Stimulated activated memory B cell treated with anti-CD40 and anti-IgM and Interleukin-4, amounts not matched to agents 10 μg/mL and 1 μg/mL and 100 μg/mL, for 72 hours (primary cell): ENCODE data around the gene RABL6.

Source experiments
- ATAC-seq: fragments of 150-1000 bp; cut with Tn5 transposase; 2 replicates; pipeline ENCODE4 v1.10.0; 2021
- H3K27ac Mint-ChIP-seq: one replicate; pipeline ENCODE4 v1.8.0; 2022; ENCODE audit warnings: mild to moderate bottlenecking, mixed read lengths
- H3K27me3 Mint-ChIP-seq: one replicate; pipeline ENCODE4 v1.8.0; 2022; ENCODE audit warnings: mixed read lengths
- H3K36me3 Mint-ChIP-seq: one replicate; pipeline ENCODE4 v1.8.0; 2022; ENCODE audit warnings: mixed read lengths
- H3K4me1 Mint-ChIP-seq: one replicate; pipeline ENCODE4 v1.8.0; 2022; ENCODE audit warnings: mixed read lengths
- H3K4me3 Mint-ChIP-seq: one replicate; pipeline ENCODE4 v1.8.0; 2022; ENCODE audit warnings: mild to moderate bottlenecking, moderate library complexity, mixed read lengths
- H3K9me3 Mint-ChIP-seq: one replicate; pipeline ENCODE4 v1.8.0; 2022; ENCODE audit warnings: mixed read lengths

Gene RABL6

DNA sequence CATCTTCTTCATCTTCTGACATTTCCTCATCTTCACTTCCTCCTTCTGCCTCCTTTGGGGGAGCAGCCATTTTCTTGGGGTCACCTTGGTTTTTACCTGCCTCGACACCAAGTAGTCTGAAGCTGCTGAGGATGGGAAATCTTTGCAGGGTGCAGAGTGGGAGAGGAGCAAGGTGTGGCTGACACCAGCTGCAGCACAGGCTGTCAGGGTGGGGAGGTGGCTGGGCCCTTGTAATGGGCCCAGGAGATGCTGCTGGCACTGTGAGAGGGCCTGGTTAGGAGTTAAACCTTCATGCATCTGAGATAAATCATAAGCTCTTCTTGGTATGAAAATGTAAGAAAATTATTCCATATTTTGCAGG lies 7.7 kb downstream of the RABL6 start:
- no peak for ATAC-seq
- Mint-ChIP-seq H3K4me3 (no peak overlapping the region), H3K4me1 (peaks cover 35% of the 10 kb centered on the region), H3K27ac (no peak overlapping the region), H3K9me3 (no peaks in the 10 kb centered on the region), H3K27me3 (no peaks in the 10 kb centered on the region), H3K36me3 (peaks cover 52% of the 10 kb centered on the region)

DNA sequence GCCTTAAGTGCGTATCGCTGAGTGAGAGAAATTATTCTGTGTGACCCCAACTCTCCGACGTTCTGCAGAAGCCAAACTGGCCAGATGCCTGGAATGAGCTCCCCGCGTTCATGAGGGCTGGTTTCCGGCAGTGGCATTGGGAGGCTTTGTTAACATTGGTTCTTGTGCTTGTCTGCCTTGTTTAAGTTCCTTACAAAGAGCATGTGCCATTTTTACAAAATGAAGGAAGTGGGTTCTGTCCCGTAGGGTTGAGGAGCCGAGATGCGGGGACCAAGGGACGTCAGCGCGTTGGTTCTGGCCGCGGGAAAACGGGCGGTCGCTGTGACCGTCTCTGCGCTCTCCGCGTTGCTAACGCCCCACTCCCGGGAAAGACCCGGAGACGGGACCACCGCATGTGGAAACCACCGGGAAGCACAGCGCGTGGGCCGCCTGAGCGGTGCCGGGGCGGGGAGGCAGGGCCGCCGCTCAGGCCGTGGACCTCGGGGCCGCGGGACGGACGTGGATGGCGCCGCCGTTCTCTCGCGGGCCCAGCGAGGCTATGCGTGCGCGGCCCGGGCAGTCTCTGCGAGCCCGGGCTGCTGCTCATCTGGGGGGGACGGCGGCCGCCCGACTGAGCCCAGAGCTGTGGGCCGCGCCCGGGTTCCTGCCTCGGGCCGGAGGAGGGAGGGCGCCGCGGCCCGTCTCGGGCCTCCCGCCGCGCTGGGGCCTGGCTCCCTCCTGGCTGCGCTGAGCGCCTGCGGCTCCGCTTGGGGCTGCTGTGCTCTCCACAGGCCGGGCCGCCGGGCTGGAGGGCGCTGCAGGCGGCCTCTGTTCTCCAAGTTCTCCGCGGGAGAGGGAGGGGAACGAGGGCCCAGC lies 13.4 kb downstream of the RABL6 start:
- Mint-ChIP-seq H3K27ac (no peak overlapping the region), H3K4me1 (peaks cover 10% of the 10 kb centered on the region), H3K9me3 (no peaks in the 10 kb centered on the region), H3K27me3 (no peaks in the 10 kb centered on the region), H3K36me3 (peaks cover 39% of the 10 kb centered on the region), H3K4me3 (peak overlapping the region; percentile 57)
- ATAC-seq = no peak

DNA sequence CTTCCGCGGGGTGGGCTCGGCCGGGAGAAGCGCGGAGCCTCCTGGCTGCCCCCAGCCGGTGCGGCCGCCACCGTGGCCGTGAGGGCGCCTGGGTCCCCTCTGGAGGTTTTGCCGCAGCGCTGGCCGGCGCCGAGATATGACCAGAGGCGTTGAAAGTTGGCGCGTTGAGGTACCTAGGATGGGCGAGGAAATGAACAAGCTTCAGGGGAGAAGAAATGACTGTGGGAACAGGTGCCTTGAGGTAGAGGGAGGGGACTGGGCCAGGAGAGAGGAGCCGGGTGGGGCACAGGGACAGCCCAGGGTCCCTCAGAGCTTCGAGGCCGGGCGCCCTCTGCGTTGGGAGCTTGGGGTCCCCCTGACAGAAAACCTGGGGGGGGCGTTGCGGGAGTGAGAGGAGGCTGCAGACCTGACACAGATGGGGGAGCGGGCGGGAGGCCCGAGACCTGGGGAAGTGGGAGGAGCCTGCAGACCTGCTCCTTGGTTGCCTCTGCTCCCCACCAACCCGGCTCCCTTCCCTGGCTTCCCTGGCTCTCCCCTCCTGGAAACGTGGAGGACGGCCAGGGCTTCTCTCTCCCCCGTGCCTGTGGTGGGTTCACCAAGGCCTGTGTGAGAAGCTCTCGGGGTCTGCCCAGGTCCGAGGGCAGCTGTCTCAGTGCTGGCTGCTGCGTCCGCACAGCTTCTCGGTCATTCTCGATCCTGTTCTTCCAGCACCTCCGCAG lies 14.2 kb downstream of the RABL6 start:
- no peak overlapping the region for H3K4me3 Mint-ChIP-seq
- H3K27me3 Mint-ChIP-seq = no peaks in the 10 kb centered on the region

DNA sequence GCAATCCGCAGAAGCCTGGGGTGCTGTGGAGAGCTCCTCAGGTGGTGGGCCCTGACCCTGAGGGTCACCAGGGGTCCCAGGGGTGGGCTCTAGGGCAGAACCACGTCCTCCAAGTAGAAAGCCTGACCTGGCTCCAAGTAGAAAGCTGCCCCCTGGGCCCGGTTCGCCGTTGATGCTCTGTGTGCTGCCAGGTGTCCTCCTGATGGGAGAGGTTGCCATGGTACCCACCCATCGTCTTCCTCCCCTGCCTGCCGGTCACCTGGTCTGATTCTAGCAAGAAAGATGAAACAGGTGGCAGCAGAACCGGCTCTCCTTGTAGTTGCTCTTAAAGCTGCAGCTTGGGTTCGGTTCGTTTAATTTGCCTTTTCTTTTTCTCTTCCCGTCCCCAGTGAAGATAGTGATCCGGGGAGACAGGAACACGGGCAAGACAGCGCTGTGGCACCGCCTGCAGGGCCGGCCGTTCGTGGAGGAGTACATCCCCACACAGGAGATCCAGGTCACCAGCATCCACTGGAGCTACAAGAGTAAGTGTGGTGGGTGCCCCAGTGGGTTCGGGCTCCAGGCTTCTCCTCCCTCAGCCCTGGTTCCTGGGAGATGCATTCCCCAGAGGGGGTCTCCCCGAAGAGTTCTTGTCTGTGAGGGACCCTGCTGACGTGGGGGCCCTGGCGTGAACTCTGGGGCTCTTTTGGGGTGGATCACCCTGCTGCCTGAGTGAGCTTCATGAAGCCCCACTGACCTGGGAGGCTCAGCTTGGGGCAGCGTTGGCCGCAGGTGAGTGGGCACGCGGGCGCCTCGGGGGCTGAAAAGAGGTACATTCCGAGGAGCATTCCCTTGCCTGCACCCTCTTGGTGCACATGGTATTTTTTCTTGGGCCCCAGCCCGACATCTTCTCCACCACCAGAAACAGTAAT lies 15.6 kb downstream of the RABL6 start:
- Mint-ChIP-seq H3K9me3 (no peaks in the 10 kb centered on the region), H3K4me1 (peaks cover 10% of the 10 kb centered on the region), H3K27me3 (no peaks in the 10 kb centered on the region), H3K4me3 (no peak overlapping the region), H3K36me3 (peaks cover 34% of the 10 kb centered on the region), H3K27ac (no peak overlapping the region)
- no peak for ATAC-seq

More for the DNA sequence above, 14.2 kb downstream of the RABL6 start:
- H3K27ac Mint-ChIP-seq = no peak overlapping the region
- H3K36me3 Mint-ChIP-seq = peaks cover 38% of the 10 kb centered on the region
- ATAC-seq = no peak
- peaks cover 10% of the 10 kb centered on the region for H3K4me1 Mint-ChIP-seq
- H3K9me3 Mint-ChIP-seq = no peaks in the 10 kb centered on the region

DNA sequence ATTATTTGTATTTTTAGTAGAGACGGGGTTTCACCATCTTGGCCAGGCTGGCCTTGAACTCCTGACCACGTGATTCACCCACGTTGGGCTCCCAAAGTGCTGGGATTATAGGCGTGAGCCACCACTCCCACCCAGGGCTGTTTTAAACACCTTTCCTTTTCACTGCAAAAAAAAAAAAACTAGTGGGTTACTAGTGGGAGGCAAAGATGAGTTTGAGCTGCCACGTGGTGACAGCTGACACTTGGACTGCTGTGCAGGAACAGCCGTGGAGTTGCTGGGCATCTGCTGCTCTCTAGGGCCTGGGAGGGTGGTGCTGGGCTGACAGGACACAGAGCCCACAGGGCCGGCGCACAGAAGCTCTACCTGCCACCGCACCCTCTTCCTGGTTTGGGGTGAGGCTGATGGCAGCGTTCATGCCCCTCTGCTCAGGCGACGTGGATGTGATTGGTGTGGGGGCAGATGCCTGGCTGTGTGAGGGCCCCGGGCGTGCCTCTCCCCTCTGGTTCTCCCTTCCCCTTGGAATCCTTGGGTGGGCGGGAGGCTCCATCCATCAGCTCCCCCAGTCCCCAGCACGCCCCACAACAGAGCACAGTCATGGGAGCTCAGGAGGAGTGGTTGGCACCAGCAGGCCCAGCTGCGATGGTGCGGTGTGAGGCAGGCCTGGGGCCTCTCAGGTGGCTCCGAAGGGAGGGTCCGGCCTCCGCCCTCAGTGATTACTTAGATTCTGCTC lies 16.9 kb downstream of the RABL6 start:
- Mint-ChIP-seq H3K27me3 (no peaks in the 10 kb centered on the region), H3K27ac (no peak overlapping the region), H3K9me3 (no peaks in the 10 kb centered on the region), H3K4me3 (no peak overlapping the region), H3K36me3 (peaks cover 36% of the 10 kb centered on the region), H3K4me1 (peaks cover 10% of the 10 kb centered on the region)
- ATAC-seq = no peak

DNA sequence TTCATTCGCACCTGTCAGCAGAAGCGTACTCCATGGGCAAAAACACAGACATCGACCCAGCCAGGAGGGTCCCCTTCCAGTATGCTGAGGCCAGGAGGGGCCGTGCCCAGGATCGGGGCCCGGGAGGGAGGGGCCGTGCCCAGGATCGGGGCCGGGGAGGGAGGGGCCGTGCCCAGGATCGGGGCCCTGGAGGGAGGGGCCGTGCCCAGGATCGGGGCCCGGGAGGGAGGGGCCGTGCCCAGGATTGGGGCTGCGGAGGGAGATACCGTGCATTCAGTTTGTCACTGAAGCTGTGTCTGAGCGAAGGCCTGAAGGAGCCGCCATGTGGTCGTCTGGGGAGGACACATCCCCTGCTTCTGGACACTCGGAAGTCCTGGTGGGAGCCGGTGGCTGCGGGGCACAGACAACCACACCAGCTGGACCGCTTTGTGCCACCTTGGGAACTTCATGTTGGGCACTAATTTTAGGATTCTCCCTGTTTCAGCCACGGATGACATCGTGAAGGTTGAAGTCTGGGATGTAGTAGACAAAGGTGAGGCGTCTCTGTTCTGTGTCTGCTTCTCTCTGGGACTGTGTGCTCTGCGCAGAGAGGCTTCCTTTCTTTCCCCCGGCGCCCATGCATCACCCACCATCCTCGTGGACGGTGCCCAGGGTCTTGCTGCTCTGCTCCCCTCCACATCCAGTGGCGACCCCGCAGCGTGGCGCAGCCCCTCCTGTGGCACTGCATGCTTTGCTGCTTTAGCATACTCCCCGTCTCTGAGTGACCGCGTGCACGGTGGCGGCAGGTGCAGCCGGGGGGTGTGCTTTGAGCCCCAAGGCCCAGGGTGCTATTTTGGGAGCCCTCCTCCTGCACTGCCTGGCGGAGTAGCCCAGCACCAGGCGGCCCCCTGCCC lies 17.8 kb downstream of the RABL6 start:
- H3K27me3 Mint-ChIP-seq = no peaks in the 10 kb centered on the region
- ATAC-seq = no peak
- peaks cover 39% of the 10 kb centered on the region for H3K36me3 Mint-ChIP-seq
- H3K4me1 Mint-ChIP-seq = peaks cover 7% of the 10 kb centered on the region
- H3K27ac Mint-ChIP-seq = no peak overlapping the region
- H3K9me3 Mint-ChIP-seq = no peaks in the 10 kb centered on the region
- H3K4me3 Mint-ChIP-seq = no peak overlapping the region

DNA sequence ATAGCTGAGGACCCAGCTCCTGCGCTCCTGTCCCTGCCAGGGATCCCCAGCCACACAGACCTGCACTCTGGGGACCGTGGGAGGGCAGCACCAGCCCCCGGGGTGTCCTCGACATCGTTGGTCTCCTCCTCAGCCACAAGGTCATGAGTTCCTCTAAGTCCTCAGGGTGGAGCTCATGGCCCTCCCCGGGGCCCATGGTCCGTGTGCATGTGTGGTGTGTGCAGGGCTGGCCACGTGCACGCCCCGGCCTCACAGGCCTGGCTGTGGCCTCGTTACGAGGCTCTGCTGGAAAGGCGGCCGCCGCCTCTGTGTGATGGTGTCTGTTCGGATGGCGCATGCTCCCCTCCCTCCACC lies 18.4 kb downstream of the RABL6 start:
- no peak overlapping the region for H3K27ac Mint-ChIP-seq
- no peak for ATAC-seq
- H3K27me3 Mint-ChIP-seq = no peaks in the 10 kb centered on the region
- H3K36me3 Mint-ChIP-seq = peaks cover 39% of the 10 kb centered on the region
- H3K4me3 Mint-ChIP-seq = no peak overlapping the region
- H3K4me1 Mint-ChIP-seq = peaks cover 2% of the 10 kb centered on the region
- H3K9me3 Mint-ChIP-seq = no peaks in the 10 kb centered on the region

DNA sequence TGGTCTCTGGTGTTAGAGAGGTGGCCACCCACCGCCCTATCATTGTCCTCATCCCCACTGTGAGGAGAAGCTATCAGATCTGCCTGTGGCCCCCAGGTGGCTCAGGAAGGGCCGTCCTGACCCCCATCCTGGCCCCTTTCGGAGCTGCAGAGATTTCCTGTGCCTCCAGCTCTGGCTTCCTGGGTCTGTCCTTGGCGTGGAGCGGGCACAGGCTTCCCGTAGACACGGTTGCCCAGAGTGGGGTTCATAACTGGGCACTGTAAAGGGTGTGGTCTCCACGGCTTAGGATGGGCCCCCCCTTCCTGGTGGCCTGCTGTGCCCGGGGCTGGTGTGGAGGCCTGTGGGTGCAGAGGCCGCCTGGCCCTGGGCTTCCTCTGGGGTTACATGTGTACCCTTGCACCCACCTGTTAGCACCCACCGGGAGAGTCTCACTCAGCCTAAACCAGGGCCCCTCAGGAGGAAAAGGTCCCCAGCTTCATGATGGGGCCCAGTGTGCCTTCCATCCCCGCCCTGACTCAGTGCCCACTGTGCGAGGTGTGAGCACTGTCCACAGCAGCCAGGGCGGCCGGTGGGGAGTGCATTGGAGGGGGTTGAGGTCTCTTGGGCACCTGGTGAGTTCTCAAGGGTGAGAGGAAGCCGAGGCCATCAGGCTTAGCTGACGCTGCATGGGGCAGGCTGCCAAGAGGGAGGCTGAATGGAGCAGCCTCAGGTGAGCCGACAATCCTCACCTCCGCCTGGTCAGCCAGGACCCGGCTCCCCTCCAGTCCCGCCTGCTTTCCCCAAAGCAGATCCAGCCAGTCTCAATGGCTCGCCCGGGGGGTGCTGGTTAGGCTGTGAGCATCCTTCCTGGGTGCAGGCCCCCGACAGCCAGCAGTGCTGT lies 19.2 kb downstream of the RABL6 start:
- Mint-ChIP-seq H3K27ac (no peak overlapping the region), H3K27me3 (no peaks in the 10 kb centered on the region), H3K36me3 (peaks cover 46% of the 10 kb centered on the region), H3K4me1 (no peaks in the 10 kb centered on the region), H3K4me3 (no peak overlapping the region), H3K9me3 (no peaks in the 10 kb centered on the region)
- ATAC-seq = no peak

DNA sequence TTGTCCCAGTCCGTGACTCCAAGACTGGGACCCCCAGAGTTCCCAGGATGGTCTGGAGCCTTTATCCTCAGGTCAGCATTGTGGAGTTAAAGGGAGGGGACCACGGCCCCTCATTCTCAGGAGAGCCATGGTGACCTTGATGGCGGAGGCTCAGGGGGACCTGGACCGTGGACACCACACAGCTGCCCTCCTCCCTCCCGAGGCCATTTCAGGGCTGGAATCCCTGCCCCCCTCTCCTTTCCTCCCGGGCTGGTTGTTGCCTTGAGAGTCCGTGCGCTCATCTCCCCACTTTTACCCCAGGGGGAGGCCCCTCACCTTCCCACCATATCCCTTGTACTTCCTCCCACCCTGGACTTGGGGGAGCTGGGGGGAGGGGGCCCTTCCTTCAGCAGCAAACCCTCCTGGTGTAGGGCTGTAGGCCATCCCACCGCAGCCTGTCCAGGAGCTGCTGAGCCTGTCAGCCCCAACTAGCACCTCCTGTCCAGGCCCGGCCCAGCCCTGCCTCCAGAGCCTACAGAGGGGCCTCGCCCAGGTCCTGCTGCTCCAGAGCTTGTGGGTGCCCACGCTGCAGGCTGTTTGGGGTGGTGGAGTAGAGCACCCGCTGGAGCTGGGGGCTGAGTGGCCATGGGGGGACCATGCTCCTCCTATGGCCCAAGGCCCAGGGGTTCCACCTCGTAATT lies 20.2 kb downstream of the RABL6 start:
- H3K36me3 Mint-ChIP-seq = peaks cover 52% of the 10 kb centered on the region
- no peaks in the 10 kb centered on the region for H3K4me1 Mint-ChIP-seq
- H3K27ac Mint-ChIP-seq = no peak overlapping the region
- no peaks in the 10 kb centered on the region for H3K27me3 Mint-ChIP-seq
- H3K4me3 Mint-ChIP-seq = no peak overlapping the region
- H3K9me3 Mint-ChIP-seq = no peaks in the 10 kb centered on the region
- ATAC-seq = no peak

DNA sequence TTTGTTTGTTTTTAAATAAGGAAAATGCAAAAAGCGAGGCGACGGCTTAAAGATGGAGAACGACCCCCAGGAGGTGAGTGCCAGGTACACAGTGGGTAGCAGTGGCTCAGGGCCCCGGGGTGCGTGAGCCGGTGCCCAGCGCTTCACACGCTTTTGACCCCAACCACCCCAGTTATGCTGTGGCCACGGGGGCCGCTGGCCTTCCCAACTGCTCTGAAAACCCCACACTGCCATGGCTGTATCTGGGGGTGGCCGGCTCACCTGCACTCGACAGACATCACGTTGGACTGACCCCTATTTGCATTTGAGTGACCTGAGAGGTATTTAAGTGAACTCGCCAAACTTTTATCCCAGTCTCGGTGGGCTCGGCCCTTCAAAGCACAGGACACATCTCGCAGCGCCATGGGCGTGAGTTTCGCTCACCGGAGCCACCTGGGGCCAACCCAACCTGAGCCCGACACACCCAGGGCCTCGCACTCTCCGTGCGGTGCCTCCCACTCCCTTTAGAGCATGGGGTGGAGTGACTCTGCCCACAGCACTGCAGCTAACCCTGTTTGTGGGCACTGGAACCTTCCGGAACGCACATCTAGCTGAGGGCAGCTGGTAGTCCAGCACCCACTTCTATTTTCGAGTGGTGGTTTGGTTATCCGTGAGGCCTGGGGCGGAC lies 20.9 kb downstream of the RABL6 start:
- H3K36me3 Mint-ChIP-seq = peaks cover 47% of the 10 kb centered on the region
- no peaks in the 10 kb centered on the region for H3K27me3 Mint-ChIP-seq
- H3K27ac Mint-ChIP-seq = no peak overlapping the region
- no peak for ATAC-seq
- no peak overlapping the region for H3K4me3 Mint-ChIP-seq
- H3K9me3 Mint-ChIP-seq = no peaks in the 10 kb centered on the region
- H3K4me1 Mint-ChIP-seq = no peaks in the 10 kb centered on the region

DNA sequence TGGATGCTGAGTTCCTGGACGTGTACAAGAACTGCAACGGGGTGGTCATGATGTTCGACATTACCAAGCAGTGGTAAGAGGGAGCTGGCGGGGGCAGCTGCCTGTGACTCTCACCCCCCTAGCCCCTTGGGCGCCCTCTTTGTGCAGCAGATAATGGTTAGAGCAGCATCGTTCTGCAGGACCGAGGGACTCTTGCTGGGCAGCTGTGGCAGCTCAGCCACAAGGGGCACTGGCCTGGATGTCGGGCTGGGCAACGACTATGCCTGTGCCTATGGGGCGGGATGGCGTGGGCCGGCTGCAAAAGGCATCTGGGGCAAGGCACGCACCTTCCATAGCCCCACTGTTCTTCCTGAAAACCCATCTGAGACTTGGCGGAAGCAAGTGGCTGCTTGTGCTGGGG lies 21.7 kb downstream of the RABL6 start:
- H3K36me3 Mint-ChIP-seq = peaks cover 45% of the 10 kb centered on the region
- no peaks in the 10 kb centered on the region for H3K4me1 Mint-ChIP-seq
- no peak overlapping the region for H3K27ac Mint-ChIP-seq
- no peak overlapping the region for H3K4me3 Mint-ChIP-seq
- no peaks in the 10 kb centered on the region for H3K9me3 Mint-ChIP-seq
- H3K27me3 Mint-ChIP-seq = no peaks in the 10 kb centered on the region
- ATAC-seq = no peak

DNA sequence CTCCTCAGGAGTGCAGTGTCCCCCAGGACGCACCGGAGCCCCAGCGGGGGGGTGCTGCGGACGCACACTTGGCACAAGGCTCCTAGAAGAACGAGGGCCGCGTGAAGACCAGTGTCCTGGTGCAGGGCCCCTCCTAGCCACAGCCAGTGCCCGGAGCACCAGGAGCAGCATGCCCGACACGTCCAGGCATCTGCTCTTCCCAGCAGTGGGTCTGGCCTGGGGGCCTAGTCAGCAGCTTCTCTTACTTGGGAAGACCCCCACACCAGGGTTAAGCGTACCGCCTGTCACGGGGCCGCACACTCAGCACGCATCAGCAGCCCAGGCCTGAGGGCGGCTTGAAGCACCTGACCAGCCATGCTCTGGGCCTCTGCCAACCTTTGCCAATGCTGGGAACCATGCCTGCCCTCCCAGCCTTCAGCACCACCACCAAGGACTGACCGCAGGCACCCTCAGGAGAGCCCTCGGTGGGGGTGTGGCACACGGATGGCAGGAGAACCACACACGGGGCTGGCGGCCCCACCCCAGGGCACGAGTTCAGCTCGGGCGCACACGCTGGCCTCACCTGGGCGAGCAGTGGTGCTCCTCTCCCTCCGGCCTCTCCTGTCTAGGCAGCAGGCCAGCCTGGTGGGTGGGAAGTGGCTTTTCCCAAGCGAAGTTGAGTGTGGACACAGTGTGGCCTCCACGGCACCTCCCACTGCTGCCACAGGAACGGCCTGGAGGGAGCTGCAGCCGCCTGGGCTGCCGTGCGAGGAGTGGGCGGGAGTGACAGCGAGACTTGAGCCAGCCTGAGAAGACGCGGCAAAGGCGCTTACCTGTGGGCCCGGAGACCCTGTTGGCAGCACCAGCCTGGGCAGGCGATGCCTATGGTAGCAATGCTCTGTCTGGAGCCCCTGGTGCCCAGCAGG lies 22.5 kb downstream of the RABL6 start:
- peaks cover 38% of the 10 kb centered on the region for H3K36me3 Mint-ChIP-seq
- ATAC-seq = no peak
- no peak overlapping the region for H3K4me3 Mint-ChIP-seq
- H3K27me3 Mint-ChIP-seq = no peaks in the 10 kb centered on the region
- H3K27ac Mint-ChIP-seq = no peak overlapping the region
- no peaks in the 10 kb centered on the region for H3K4me1 Mint-ChIP-seq
- no peaks in the 10 kb centered on the region for H3K9me3 Mint-ChIP-seq
